Endothelial cell of umbilical vein (primary cell): ENCODE results near the gene SLCO2A1. TPM values are rescaled to one million over a fixed set of nuclear protein-coding genes. Genes with fewer than 3 reads are reported as not detected.

ENCODE experiments used
- BruUV-seq: library from RNA; stranded (reverse); fragments of 400-500 nt; replicated peaks from 2 replicates; lab custom pipeline; 2021; lab: Mats Ljungman, UMichigan
- CTCF ChIA-PET: fragments of 300-600, 350-600 bp; sonication (Branson Sonifier 250); formaldehyde crosslinking; loops from one replicate; lab custom pipeline; 2021; ENCODE audit warnings: antibody characterized with exemption, inconsistent platforms; lab: Charles Lee
- POLR2A ChIA-PET: fragments of 300-600, 350-600 bp; sonication (Branson Sonifier 250); formaldehyde crosslinking; loops from one replicate; lab custom pipeline; 2021; ENCODE audit warnings: antibody characterized with exemption, inconsistent platforms; lab: Charles Lee
- DNase-seq: peaks from one replicate; pipeline ENCODE4 v3.0.0-alpha.2; 2011; ENCODE audit warnings: low read depth, low spot score
- FAIRE-seq: peaks from 2 replicates; lab custom pipeline; 2011; peaks lifted over from hg19 to GRCh38; lab: Jason Lieb, UNC
- H2AFZ ChIP-seq: 2 replicates; pipeline ENCODE4 v1.6.0; 2012; ENCODE audit warnings: low read depth, low read length, control low read depth, inconsistent platforms
- H3K27ac ChIP-seq: 2 replicates; pipeline ENCODE4 v1.5.1; 2011; ENCODE audit warnings: low read depth, mild to moderate bottlenecking, control low read depth, low read length, moderate library complexity; ENCODE audit not compliant: insufficient read depth
- H3K27me3 ChIP-seq, 2 experiments: 2 replicates each; pipeline versions ENCODE4 v1.6.0 to v1.6.1; 2011; ENCODE audit warnings: low read length in 2 of 2, mixed read lengths in 1 of 2; ENCODE audit not compliant: control insufficient read depth in 2 of 2, insufficient read depth in 2 of 2
- H3K36me3 ChIP-seq, 2 experiments: 2 replicates in 1 of 2; 3 replicates in 1 of 2; pipeline ENCODE4 v1.5.1; 2011; ENCODE audit warnings: low read length in 2 of 2, mild to moderate bottlenecking in 1 of 2, moderate library complexity in 1 of 2; ENCODE audit not compliant: control insufficient read depth in 2 of 2, insufficient read depth in 2 of 2; ENCODE audit errors: extremely low read depth in 1 of 2
- H3K4me1 ChIP-seq: 3 replicates; pipeline ENCODE4 v1.5.1; 2011; ENCODE audit warnings: mild to moderate bottlenecking, low read length; ENCODE audit not compliant: control insufficient read depth, insufficient read depth; ENCODE audit errors: extremely low read depth
- H3K4me2 ChIP-seq: 2 replicates; pipeline ENCODE4 v1.6.1; 2011; ENCODE audit warnings: low read length, control low read depth, mixed read lengths; ENCODE audit not compliant: insufficient read depth
- H3K4me3 ChIP-seq, 3 experiments: fragments of 200-600 bp in 1 of 3; sonication (generic), shearing (Covaris generic) in 1 of 3; replicated peaks in 1 of 3; 2 replicates each; pipeline ENCODE4 v1.5.1; 2011 to 2016; ENCODE audit warnings: control low read depth in 3 of 3, low read length in 3 of 3, mild to moderate bottlenecking in 2 of 3, inconsistent platforms in 1 of 3, low read depth in 1 of 3, moderate library complexity in 1 of 3; ENCODE audit not compliant: insufficient read depth in 1 of 3
- H3K79me2 ChIP-seq: 2 replicates; pipeline ENCODE4 v1.6.0; 2012; ENCODE audit warnings: low read length, inconsistent platforms; ENCODE audit not compliant: control insufficient read depth, insufficient read depth
- H3K9ac ChIP-seq: replicated peaks from 2 replicates; pipeline ENCODE3; 2011; ENCODE audit warnings: low read length, control low read depth; ENCODE audit not compliant: insufficient read depth; ENCODE audit errors: extremely low read depth
- H3K9me1 ChIP-seq: replicated peaks from 3 replicates; pipeline ENCODE4 v1.6.0; 2011; ENCODE audit warnings: mild to moderate bottlenecking, low read length; ENCODE audit not compliant: control insufficient read depth, insufficient read depth; ENCODE audit errors: extremely low read depth
- H3K9me3 ChIP-seq: replicated peaks from 2 replicates; pipeline ENCODE4 v1.5.1; 2012; ENCODE audit warnings: low read length, inconsistent platforms; ENCODE audit not compliant: control insufficient read depth, insufficient read depth
- H4K20me1 ChIP-seq: replicated peaks from 2 replicates; pipeline ENCODE3; 2011; ENCODE audit warnings: mild to moderate bottlenecking, low read length; ENCODE audit not compliant: control insufficient read depth, insufficient read depth; ENCODE audit errors: extremely low read depth
- CTCF ChIP-seq, 2 donors: IDR thresholded peaks; 1 replicate in 1 of 2; 2 replicates in 1 of 2; pipeline ENCODE4 v1.5.1; 2011; ENCODE audit warnings: low read length in 2 of 2, mild to moderate bottlenecking in 2 of 2, moderate library complexity in 2 of 2, control low read depth in 1 of 2, inconsistent platforms in 1 of 2, low read depth in 1 of 2; ENCODE audit not compliant: insufficient read depth in 1 of 2; ENCODE audit errors: extremely low read depth in 1 of 2
- EZH2 ChIP-seq: IDR thresholded peaks from 2 replicates; pipeline ENCODE4 v1.6.1; 2012; ENCODE audit warnings: borderline replicate concordance, low read depth, mild to moderate bottlenecking, moderate library complexity, low read length, inconsistent platforms; ENCODE audit not compliant: severe bottlenecking
- FOS ChIP-seq: IDR thresholded peaks from 2 replicates; pipeline ENCODE4 v1.6.1; 2011; ENCODE audit warnings: mild to moderate bottlenecking, low read length, moderate library complexity, borderline replicate concordance; ENCODE audit not compliant: insufficient read depth
- GATA2 ChIP-seq: IDR thresholded peaks from 2 replicates; pipeline ENCODE4 v1.7.0; 2011; ENCODE audit warnings: low read depth, mild to moderate bottlenecking, moderate library complexity, mixed read lengths, low read length; ENCODE audit not compliant: insufficient read length, insufficient read depth
- JUN ChIP-seq: IDR thresholded peaks from 2 replicates; pipeline ENCODE4 v1.6.1; 2011; ENCODE audit warnings: borderline replicate concordance, low read depth; ENCODE audit not compliant: insufficient read length, insufficient read depth
- MYC ChIP-seq: IDR thresholded peaks from one replicate; pipeline ENCODE4 v1.6.1; 2011; ENCODE audit warnings: mild to moderate bottlenecking, low read depth, low read length
- POLR2A ChIP-seq: IDR thresholded peaks from 2 replicates; pipeline ENCODE4 v1.6.1; 2012; ENCODE audit warnings: low read depth, mild to moderate bottlenecking, control low read depth, low read length
- POLR2AphosphoS5 ChIP-seq: IDR thresholded peaks from 2 replicates; pipeline ENCODE4 v1.6.1; 2012; ENCODE audit warnings: low read depth, mild to moderate bottlenecking, control low read depth, low read length, moderate library complexity; ENCODE audit not compliant: insufficient read depth
- dilution Hi-C: fragments of 300-500 bp; cut with MboI; formaldehyde crosslinking; loops from one replicate; pipeline ENCODE4 v1.15.0; 2019; ENCODE audit warnings: low sequenced_read_pairs; ENCODE audit not compliant: extremely low pct_ligation_motif_present
- intact Hi-C: fragments of 100-400 bp; cut with micrococcal nuclease; formaldehyde crosslinking; loops from one replicate; pipeline ENCODE4 v1.10.0; 2022
- polyA plus RNA-seq, 4 experiments: library from polyadenylated mRNA; depleted of rRNA in 3 of 4; stranded (reverse) in 3 of 4; unstranded in 1 of 4; fragments of >200 nt; gene quantifications; 2 replicates each; pipeline versions ENCODE4 v1.2.1 to v1.2.3, GENCODE V29; 2011 to 2012; ENCODE audit warnings: missing spikeins in 1 of 4
- total RNA-seq: library from RNA; stranded (reverse); gene quantifications from 2 replicates; pipeline ENCODE4 v1.2.3, GENCODE V29; 2021
- TF ChIP-seq, protein P1 (sequence below): IDR thresholded peaks from 2 replicates; pipeline ENCODE4 v1.6.1; 2011; ENCODE audit not compliant: insufficient read depth, insufficient read length

The SLCO2A1 gene
- total and polyA plus RNA-seq, 2 donors (not counting 3 experiments of a cell fraction or from before 2014, with no cell fraction given): 1.4 to 11.9 TPM

GRCh38 chr3:134052370-134052769 is 22.6 kb upstream of the SLCO2A1 start:
- H3K9ac ChIP-seq: no peak overlapping the region
- TF ChIP-seq POLR2AphosphoS5 (no peak), CTCF (IDR thresholded peaks at IDR 0.05; ENCODE audit: extremely low read depth in 1 of 2, insufficient read depth in 1 of 2, low read depth in 1 of 2, low read length in 2 of 2) (no peak), POLR2A (no peak), EZH2 (no peak), GATA2 (no peak), MYC (no peak), JUN (no peak), FOS (no peak)
- TF ChIP-seq, protein P1, sequence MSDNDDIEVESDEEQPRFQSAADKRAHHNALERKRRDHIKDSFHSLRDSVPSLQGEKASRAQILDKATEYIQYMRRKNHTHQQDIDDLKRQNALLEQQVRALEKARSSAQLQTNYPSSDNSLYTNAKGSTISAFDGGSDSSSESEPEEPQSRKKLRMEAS: no peak
- CTCF ChIA-PET: no interaction called here

More at GRCh38 chr3:134052370-134052769, 22.6 kb upstream of the SLCO2A1 start:
- intact Hi-C loops: no loop called here
- FAIRE-seq (no peak), DNase-seq (no peak)
- Histone ChIP-seq H3K4me2 (no peak overlapping the region), H3K4me1 (no peaks in the 10 kb centered on the region), H2AFZ (no peak overlapping the region), H3K9me1 (no peaks in the 10 kb centered on the region), H3K9me3 (no peaks in the 10 kb centered on the region), H3K27me3 (no peaks in the 10 kb centered on the region), H3K4me3 (no peak overlapping the region), H4K20me1 (no peaks in the 10 kb centered on the region), H3K27ac (no peak overlapping the region), H3K36me3 (no peaks in the 10 kb centered on the region), H3K79me2 (no peaks in the 10 kb centered on the region)
- POLR2A ChIA-PET: no interaction called here
- dilution Hi-C loops: no loop called here
- no TSS peak for BruUV-seq
